ENCODE measurements around the gene ACTL6A. TPM values are rescaled to one million over a fixed set of nuclear protein-coding genes. Genes with fewer than 3 reads are reported as not detected.

The ACTL6A gene
- total RNA-seq, 1 donor from 2014 or later, result 103 TPM

DNA sequence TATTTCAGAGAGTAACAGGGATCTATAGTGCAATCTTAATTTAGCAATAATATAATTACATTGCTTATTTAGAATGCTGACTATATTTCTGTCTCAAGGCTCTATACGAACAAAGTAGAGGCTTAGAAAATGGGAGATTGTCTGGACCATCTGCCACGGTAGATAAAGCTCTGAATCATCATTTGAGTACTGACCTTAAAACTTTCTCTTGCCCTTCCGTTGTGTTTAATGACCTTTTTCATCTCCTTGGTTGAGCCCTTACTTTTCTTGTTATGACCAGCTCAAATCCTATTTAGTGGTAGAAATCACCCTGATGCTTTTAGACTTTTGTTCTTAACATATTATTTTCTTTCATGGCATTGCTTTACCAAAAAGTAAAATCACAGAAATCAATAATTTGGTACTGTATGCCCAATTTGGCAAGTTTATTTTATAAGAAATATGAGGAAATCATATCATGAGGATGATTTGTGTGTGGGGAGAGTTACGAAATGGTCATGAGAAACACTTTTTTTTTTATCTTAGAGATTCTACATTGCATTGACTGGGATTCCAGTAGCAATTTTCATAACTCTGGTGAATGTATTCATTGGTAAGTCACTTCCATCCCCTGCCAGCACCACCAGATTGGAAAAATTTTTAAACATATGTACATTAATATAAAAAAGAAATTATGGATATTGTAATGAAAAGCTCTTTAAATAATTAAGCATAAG, 52.9 kb downstream of the ACTL6A start:
- Mint-ChIP-seq H3K27ac (ENCODE audit: unreplicated experiment) (no peak overlapping the region), H3K27me3 (ENCODE audit: low read depth) (no peaks in the 10 kb centered on the region)
- TF ChIP-seq, protein P1, sequence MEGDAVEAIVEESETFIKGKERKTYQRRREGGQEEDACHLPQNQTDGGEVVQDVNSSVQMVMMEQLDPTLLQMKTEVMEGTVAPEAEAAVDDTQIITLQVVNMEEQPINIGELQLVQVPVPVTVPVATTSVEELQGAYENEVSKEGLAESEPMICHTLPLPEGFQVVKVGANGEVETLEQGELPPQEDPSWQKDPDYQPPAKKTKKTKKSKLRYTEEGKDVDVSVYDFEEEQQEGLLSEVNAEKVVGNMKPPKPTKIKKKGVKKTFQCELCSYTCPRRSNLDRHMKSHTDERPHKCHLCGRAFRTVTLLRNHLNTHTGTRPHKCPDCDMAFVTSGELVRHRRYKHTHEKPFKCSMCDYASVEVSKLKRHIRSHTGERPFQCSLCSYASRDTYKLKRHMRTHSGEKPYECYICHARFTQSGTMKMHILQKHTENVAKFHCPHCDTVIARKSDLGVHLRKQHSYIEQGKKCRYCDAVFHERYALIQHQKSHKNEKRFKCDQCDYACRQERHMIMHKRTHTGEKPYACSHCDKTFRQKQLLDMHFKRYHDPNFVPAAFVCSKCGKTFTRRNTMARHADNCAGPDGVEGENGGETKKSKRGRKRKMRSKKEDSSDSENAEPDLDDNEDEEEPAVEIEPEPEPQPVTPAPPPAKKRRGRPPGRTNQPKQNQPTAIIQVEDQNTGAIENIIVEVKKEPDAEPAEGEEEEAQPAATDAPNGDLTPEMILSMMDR (conservative IDR thresholded peaks at IDR 0.05), result no peak

DNA sequence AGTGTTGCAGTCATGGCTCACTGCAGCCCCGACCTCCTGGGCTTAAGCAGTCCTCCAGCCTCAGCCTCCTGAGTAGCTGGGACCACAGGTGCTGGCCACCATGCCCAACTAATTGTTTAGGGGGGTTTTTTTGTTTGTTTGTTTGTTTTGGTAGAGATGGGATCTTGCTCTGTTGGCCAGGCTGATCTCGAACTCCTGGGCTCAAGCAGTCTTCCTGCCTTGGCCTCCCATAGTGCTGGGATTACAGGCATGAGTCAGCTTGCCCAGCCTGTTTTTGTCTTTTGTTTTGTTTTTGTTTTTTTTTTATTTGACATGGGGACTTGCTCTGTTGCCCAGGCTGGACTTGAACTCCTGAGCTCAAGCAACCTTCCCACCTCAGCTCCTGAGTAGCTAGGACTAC, 59.3 kb downstream of the ACTL6A start:
- H3K27me3 Mint-ChIP-seq (ENCODE audit: low read depth), result no peaks in the 10 kb centered on the region
- H3K4me3 Mint-ChIP-seq, result no peak overlapping the region
- no peak overlapping the region for H3K27ac Mint-ChIP-seq (ENCODE audit: unreplicated experiment)
- peaks cover 6% of the 10 kb centered on the region for H3K4me1 Mint-ChIP-seq
- no peak for DNase-seq (ENCODE audit: low read depth, low spot score)
- H3K36me3 Mint-ChIP-seq (ENCODE audit: low read depth), result peaks cover 25% of the 10 kb centered on the region
- H3K9me3 Mint-ChIP-seq, result peaks cover 2% of the 10 kb centered on the region
- TF ChIP-seq, protein P1 (conservative IDR thresholded peaks at IDR 0.05), result no peak

More for the DNA sequence above, 52.9 kb downstream of the ACTL6A start:
- DNase-seq (ENCODE audit: low read depth, low spot score), result no peak
- H3K4me1 Mint-ChIP-seq, result peaks cover 3% of the 10 kb centered on the region
- no peaks in the 10 kb centered on the region for H3K9me3 Mint-ChIP-seq
- H3K4me3 Mint-ChIP-seq, result no peak overlapping the region
- H3K36me3 Mint-ChIP-seq (ENCODE audit: low read depth), result peaks cover 16% of the 10 kb centered on the region

DNA sequence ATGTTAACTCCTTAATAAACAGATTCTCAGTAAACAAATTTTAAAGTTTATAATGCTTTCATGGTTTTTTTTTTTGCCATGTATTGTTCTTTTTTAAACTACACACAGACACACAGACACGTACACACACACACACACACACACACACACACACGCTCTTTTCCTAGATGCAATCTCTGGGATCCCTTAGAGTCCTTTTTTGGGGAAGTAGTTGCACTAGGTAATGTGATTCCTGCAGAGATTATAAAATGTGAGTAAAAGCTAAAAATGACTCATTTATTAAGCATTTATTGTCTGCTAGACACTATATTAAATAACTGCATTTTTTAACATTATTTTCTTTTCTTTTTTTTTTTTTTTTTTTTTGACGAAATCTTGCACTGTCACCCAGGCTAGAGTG, 61.7 kb downstream of the ACTL6A start:
- H3K9me3 Mint-ChIP-seq, result peaks cover 2% of the 10 kb centered on the region
- no peak overlapping the region for H3K4me3 Mint-ChIP-seq
- TF ChIP-seq, protein P1 (conservative IDR thresholded peaks at IDR 0.05), result no peak
- H3K27ac Mint-ChIP-seq (ENCODE audit: unreplicated experiment), result no peak overlapping the region
- H3K4me1 Mint-ChIP-seq, result peaks cover 16% of the 10 kb centered on the region
- peaks cover 18% of the 10 kb centered on the region for H3K36me3 Mint-ChIP-seq (ENCODE audit: low read depth)
- no peaks in the 10 kb centered on the region for H3K27me3 Mint-ChIP-seq (ENCODE audit: low read depth)
- DNase-seq (ENCODE audit: low read depth, low spot score), result no peak

DNA sequence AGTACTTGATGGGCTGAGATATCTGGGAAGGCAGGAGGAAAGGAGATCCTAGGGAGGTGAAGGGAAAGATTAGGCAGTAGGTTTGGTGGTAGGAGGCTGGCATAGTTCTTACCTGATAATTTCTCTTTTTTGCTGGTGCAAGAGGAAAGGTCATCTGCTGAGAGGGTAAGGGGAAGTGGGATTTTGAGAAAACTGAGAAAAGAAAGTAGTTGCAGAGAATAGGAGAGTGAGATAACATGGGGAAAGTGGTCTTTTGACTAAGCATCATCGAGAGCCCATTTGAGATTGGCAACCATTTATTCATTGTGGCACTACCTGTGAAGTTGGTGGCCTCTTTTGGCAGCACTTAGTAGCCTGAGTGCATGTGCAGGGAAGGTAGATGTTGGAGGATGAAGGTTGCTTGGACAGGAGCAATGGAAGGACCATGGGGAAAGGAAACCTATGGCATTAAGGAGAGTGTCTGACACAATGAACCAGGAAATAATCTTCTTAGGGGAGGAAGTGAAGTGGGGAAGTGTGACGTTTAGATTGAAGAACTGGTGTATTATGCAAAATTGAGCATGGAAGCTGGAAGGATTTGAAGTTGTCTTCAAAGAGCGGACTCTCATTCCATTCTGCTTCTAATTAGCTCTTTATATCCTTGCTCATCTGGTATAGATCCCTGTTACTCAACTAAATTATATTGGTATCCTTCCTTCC, 68.2 kb downstream of the ACTL6A start:
- Mint-ChIP-seq H3K36me3 (ENCODE audit: low read depth) (no peaks in the 10 kb centered on the region), H3K9me3 (no peaks in the 10 kb centered on the region), H3K4me3 (no peak overlapping the region), H3K4me1 (peaks cover 13% of the 10 kb centered on the region), H3K27me3 (ENCODE audit: low read depth) (no peaks in the 10 kb centered on the region), H3K27ac (ENCODE audit: unreplicated experiment) (no peak overlapping the region)
- no peak for DNase-seq (ENCODE audit: low read depth, low spot score)
- TF ChIP-seq, protein P1 (conservative IDR thresholded peaks at IDR 0.05), result no peak

Other genes with a start within 250 kb of the ACTL6A start
- gene ZNF639, start 239.9 kb upstream of the ACTL6A start, total RNA-seq, result 44.6 and 47.7 TPM in 2 replicates
- 41.3 and 42.7 TPM in 2 replicates for gene MFN1, start 215.2 kb upstream of the ACTL6A start, total RNA-seq
- 36.7 and 37.3 TPM in 2 replicates for gene GNB4, start 111.5 kb upstream of the ACTL6A start, total RNA-seq
- gene MRPL47, start 41.7 kb downstream of the ACTL6A start, total RNA-seq, result 57.3 and 59.6 TPM in 2 replicates
- 72.4 and 74.3 TPM in 2 replicates for gene NDUFB5, start 41.9 kb downstream of the ACTL6A start, total RNA-seq
- 25.2 and 26.7 TPM in 2 replicates for gene USP13, start 90.1 kb downstream of the ACTL6A start, total RNA-seq